Tibial artery (tissue), 4 donors: ENCODE results near the gene VPS26B.

ENCODE experiments used
- DNase-seq, 2 donors: peaks; one replicate each; pipeline ENCODE4 v3.0.0-alpha.2; 2019
- H3K27ac ChIP-seq, 2 donors: fragments of 200-600 bp; sonication (generic) in 1 of 2; 1 replicate in 1 of 2; 2 replicates in 1 of 2; pipeline ENCODE4 v1.5.1; 2018 to 2019; ENCODE audit warnings: mild to moderate bottlenecking in 1 of 2
- H3K27me3 ChIP-seq, 2 donors: fragments of 200-600 bp; sonication (generic) in 1 of 2; one replicate each; pipeline versions ENCODE4 v1.5.1 to v1.6.0; 2016 to 2019
- H3K36me3 ChIP-seq, 3 donors: fragments of 200-600 bp; sonication (generic) in 2 of 3; one replicate each; pipeline ENCODE4 v1.5.1; 2016 to 2019; ENCODE audit warnings: mild to moderate bottlenecking in 2 of 3
- H3K4me1 ChIP-seq, 4 donors: fragments of 200-600 bp; sonication (generic) in 2 of 4; 1 replicate in 3 of 4; 2 replicates in 1 of 4; pipeline ENCODE4 v1.5.1; 2016 to 2019
- H3K4me3 ChIP-seq, 2 donors: fragments of 200-600 bp; sonication (generic) in 1 of 2; 1 replicate in 1 of 2; 2 replicates in 1 of 2; pipeline ENCODE4 v1.5.1; 2018 to 2019; ENCODE audit warnings: mild to moderate bottlenecking in 2 of 2
- H3K9me3 ChIP-seq, 3 donors: fragments of 200-600 bp; sonication (generic) in 1 of 3; one replicate each; pipeline ENCODE4 v1.5.1; 2016 to 2019
- CTCF ChIP-seq, 2 experiments: fragments of 200-600 bp in 1 of 2; fragments of 450-650 bp in 1 of 2; IDR thresholded peaks; one replicate each; pipeline ENCODE4 v1.5.1; 2017 to 2019; ENCODE audit warnings: antibody characterized with exemption in 2 of 2, mild to moderate bottlenecking in 1 of 2, moderate library complexity in 1 of 2
- intact Hi-C: fragments of 100-400 bp; cut with DNase I; formaldehyde crosslinking; loops from one replicate; pipeline ENCODE4 v1.15.0; 2023; ENCODE audit warnings: low total_unique reads

VPS26B gene

GRCh38 chr11:134266440-134266839 lies 42.0 kb downstream of the VPS26B start:
- no peak for DNase-seq
- no peak for TF ChIP-seq CTCF (IDR thresholded peaks at IDR 0.05)
- intact Hi-C loops: no loop called here
- H3K27ac ChIP-seq: no peak overlapping the region
- no peaks in the 10 kb centered on the region for H3K9me3 ChIP-seq
- H3K27me3 ChIP-seq: peaks cover 0 to 12% of the 10 kb centered on the region in 2 donors
- H3K36me3 ChIP-seq: peaks cover 22 to 37% (median 28%) of the 10 kb centered on the region in 3 donors
- H3K4me3 ChIP-seq: no peak overlapping the region
- H3K4me1 ChIP-seq: no peaks in the 10 kb centered on the region

GRCh38 chr11:134266841-134267251 lies 42.4 kb downstream of the VPS26B start:
- intact Hi-C loops: no loop called here
- Histone ChIP-seq H3K36me3 (peaks cover 18 to 33% (median 24%) of the 10 kb centered on the region in 3 donors), H3K4me3 (no peak overlapping the region), H3K4me1 (no peaks in the 10 kb centered on the region), H3K27ac (no peak overlapping the region), H3K27me3 (peaks cover 0 to 17% of the 10 kb centered on the region in 2 donors), H3K9me3 (no peaks in the 10 kb centered on the region)
- TF ChIP-seq CTCF (IDR thresholded peaks at IDR 0.05): no peak
- DNase-seq: no peak

- TF ChIP-seq CTCF (IDR thresholded peaks at IDR 0.05): no peak
- DNase-seq: no peak
- Histone ChIP-seq H3K4me3 (no peak overlapping the region), H3K9me3 (no peaks in the 10 kb centered on the region), H3K27ac (no peak overlapping the region), H3K36me3 (peaks cover 12 to 27% (median 18%) of the 10 kb centered on the region in 3 donors), H3K4me1 (no peaks in the 10 kb centered on the region), H3K27me3 (peaks cover 0 to 19% of the 10 kb centered on the region in 2 donors)
- intact Hi-C loops: no loop called here
These were observed 43.0 kb downstream of the VPS26B start for GRCh38 chr11:134267461-134267860.

- TF ChIP-seq CTCF (IDR thresholded peaks at IDR 0.05): no peak
- Histone ChIP-seq H3K36me3 (peaks cover 7 to 22% (median 13%) of the 10 kb centered on the region in 3 donors), H3K27me3 (peaks cover 0 to 23% of the 10 kb centered on the region in 2 donors), H3K4me1 (no peaks in the 10 kb centered on the region), H3K27ac (no peak overlapping the region), H3K4me3 (no peak overlapping the region), H3K9me3 (no peaks in the 10 kb centered on the region)
- no peak for DNase-seq
- intact Hi-C loops: no loop called here
These were observed 43.5 kb downstream of the VPS26B start for GRCh38 chr11:134267966-134268365.

- Histone ChIP-seq H3K4me3 (no peak overlapping the region), H3K4me1 (no peaks in the 10 kb centered on the region), H3K9me3 (no peaks in the 10 kb centered on the region), H3K27me3 (peaks cover 0 to 40% of the 10 kb centered on the region in 2 donors), H3K36me3 (peaks cover 0 to 2% (median under 1%) of the 10 kb centered on the region in 3 donors), H3K27ac (no peak overlapping the region)
- DNase-seq: no peak
- TF ChIP-seq CTCF (IDR thresholded peaks at IDR 0.05): no peak
- intact Hi-C loops: no loop called here
These were observed 45.8 kb downstream of the VPS26B start for GRCh38 chr11:134270250-134270714.

GRCh38 chr11:134271978-134272377 lies 47.5 kb downstream of the VPS26B start:
- Histone ChIP-seq H3K36me3 (no peaks in the 10 kb centered on the region), H3K9me3 (no peaks in the 10 kb centered on the region), H3K4me3 (no peak overlapping the region), H3K27me3 (peaks cover 0 to 57% of the 10 kb centered on the region in 2 donors), H3K4me1 (peaks cover 0 to 16% (median 14%) of the 10 kb centered on the region in 4 donors), H3K27ac (no peak overlapping the region)
- DNase-seq: no peak
- intact Hi-C loops: no loop called here
- TF ChIP-seq CTCF (IDR thresholded peaks at IDR 0.05): no peak
